HCT116 (cell line): ENCODE data around the gene ATP5F1D. TPM values are rescaled to one million over a fixed set of nuclear protein-coding genes. Genes with fewer than 3 reads are reported as not detected.

Source experiments
- ATAC-seq: fragments of 200-7000 bp; cut with Tn5 transposase; 2 replicates; pipeline ENCODE4 v1.9.1; 2020; ENCODE audit warnings: mild to moderate bottlenecking, moderate library complexity
- BruUV-seq: library from RNA; stranded (reverse); fragments of 400-500 nt; replicated peaks from 2 replicates; lab custom pipeline; 2021; lab: Mats Ljungman, UMichigan
- CTCF ChIA-PET: fragments of 300-600 bp; sonication (Branson Sonifier 250); formaldehyde crosslinking; loops from one replicate; lab custom pipeline; 2021; ENCODE audit warnings: antibody characterized with exemption; lab: Charles Lee
- POLR2A ChIA-PET: fragments of 300-600, 350-600 bp; sonication (Branson Sonifier 250); formaldehyde crosslinking; loops from one replicate; lab custom pipeline; 2021; ENCODE audit warnings: antibody characterized with exemption; lab: Charles Lee
- RAD21 ChIA-PET, 2 experiments: fragments of 300-600 bp; sonication (Branson Sonifier 250); formaldehyde crosslinking; loops; one replicate each; lab custom pipeline; 2023; ENCODE audit warnings: low total read pairs in 2 of 2; ENCODE audit not compliant: uncharacterized antibody in 2 of 2, unreplicated experiment in 2 of 2, low non-redundant PET in 1 of 2; lab: Charles Lee
- DNase-seq: peaks from one replicate; pipeline ENCODE4 v3.0.0-alpha.2; 2010; ENCODE audit warnings: low read depth, low spot score
- H2AFZ ChIP-seq: fragments of 200-600 bp; shearing (Covaris generic), sonication (generic); 2 replicates; pipeline ENCODE4 v1.6.1; 2017; ENCODE audit warnings: low read depth, mixed run types, mixed read lengths, antibody characterized with exemption, low read length; ENCODE audit not compliant: poor library complexity, severe bottlenecking
- H3K27ac ChIP-seq: 2 replicates; pipeline ENCODE4 v1.5.1; 2012; ENCODE audit warnings: low read depth, low read length
- H3K27me3 ChIP-seq: fragments of 200-600 bp; sonication (generic); 2 replicates; pipeline ENCODE4 v1.6.1; 2016; ENCODE audit warnings: mixed run types, low read length, mixed read lengths; ENCODE audit not compliant: insufficient read depth
- H3K36me3 ChIP-seq, 2 experiments: fragments of 200-500 bp in 1 of 2; fragments of 200-600 bp in 1 of 2; sonication (Bioruptor generic) in 1 of 2; sonication (generic) in 1 of 2; 2 replicates each; pipeline versions ENCODE4 v1.5.1 to v1.6.1; 2014 to 2016; ENCODE audit warnings: low read length in 2 of 2, inconsistent platforms in 1 of 2, mixed read lengths in 1 of 2, mixed run types in 1 of 2; ENCODE audit not compliant: insufficient read depth in 2 of 2, control insufficient read depth in 1 of 2
- H3K4me1 ChIP-seq, 2 experiments: fragments of 200-600 bp in 1 of 2; sonication (generic) in 1 of 2; 2 replicates each; pipeline versions ENCODE4 v1.5.1 to v1.6.1; 2012 to 2017; ENCODE audit warnings: low read length in 2 of 2, inconsistent platforms in 1 of 2, mild to moderate bottlenecking in 1 of 2, mixed read lengths in 1 of 2, mixed run types in 1 of 2, moderate library complexity in 1 of 2; ENCODE audit not compliant: insufficient read depth in 2 of 2, control insufficient read depth in 1 of 2
- H3K4me2 ChIP-seq: fragments of 200-600 bp; sonication (generic); 2 replicates; pipeline ENCODE4 v1.6.1; 2017; ENCODE audit warnings: mixed run types, low read length, mixed read lengths
- H3K4me3 ChIP-seq, 2 experiments: fragments of 200-600 bp in 1 of 2; sonication (generic) in 1 of 2; replicated peaks in 1 of 2; 2 replicates each; pipeline ENCODE4 v1.5.1; 2011 to 2016; ENCODE audit warnings: low read length in 2 of 2, control low read depth in 1 of 2, low read depth in 1 of 2, mild to moderate bottlenecking in 1 of 2, mixed read lengths in 1 of 2, mixed run types in 1 of 2
- H3K79me2 ChIP-seq: fragments of 200-600 bp; sonication (generic); 2 replicates; pipeline ENCODE4 v1.6.1; 2017; ENCODE audit warnings: mild to moderate bottlenecking, mixed run types, low read length, moderate library complexity, mixed read lengths; ENCODE audit not compliant: insufficient read depth
- H3K9ac ChIP-seq: fragments of 200-600 bp; sonication (generic); 2 replicates; pipeline ENCODE4 v1.6.1; 2016; ENCODE audit warnings: low read length, mixed read lengths
- H3K9me2 ChIP-seq: fragments of 200-600 bp; sonication (generic), shearing (Covaris generic); 2 replicates; pipeline ENCODE4 v1.6.1; 2017; ENCODE audit warnings: mixed run types, mild to moderate bottlenecking, moderate library complexity; ENCODE audit not compliant: insufficient read depth
- H3K9me3 ChIP-seq, 2 experiments: fragments of 200-500 bp in 1 of 2; fragments of 200-600 bp in 1 of 2; sonication (Bioruptor generic) in 1 of 2; sonication (generic) in 1 of 2; 2 replicates each; pipeline ENCODE4 v1.6.1; 2014 to 2017; ENCODE audit warnings: low read length in 2 of 2, mixed read lengths in 2 of 2, inconsistent platforms in 1 of 2, low read depth in 1 of 2, mild to moderate bottlenecking in 1 of 2, mixed run types in 1 of 2, moderate library complexity in 1 of 2; ENCODE audit not compliant: control insufficient read depth in 1 of 2, insufficient read depth in 1 of 2
- H4K20me1 ChIP-seq: fragments of 200-600 bp; sonication (generic), shearing (Covaris generic); 2 replicates; pipeline ENCODE4 v1.6.1; 2017; ENCODE audit warnings: mixed run types, mild to moderate bottlenecking, moderate library complexity; ENCODE audit not compliant: insufficient read depth
- EGR1 ChIP-seq: IDR thresholded peaks from 2 replicates; pipeline ENCODE4 v1.6.1; 2012; ENCODE audit warnings: low read depth
- ELF1 ChIP-seq: IDR thresholded peaks from 2 replicates; pipeline ENCODE4 v1.6.1; 2012; ENCODE audit warnings: low read depth, borderline replicate concordance
- FOSL1 ChIP-seq: IDR thresholded peaks from 2 replicates; pipeline ENCODE4 v1.6.1; 2012; ENCODE audit warnings: low read depth
- POLR2AphosphoS5 ChIP-seq: IDR thresholded peaks from 2 replicates; pipeline ENCODE4 v1.6.1; 2011; ENCODE audit warnings: mild to moderate bottlenecking, low read depth, low read length, moderate library complexity
- intact Hi-C: fragments of 100-400 bp; cut with micrococcal nuclease; formaldehyde crosslinking; loops from 2 replicates; pipeline ENCODE4 v1.10.0; 2022
- total RNA-seq: library from RNA; stranded (reverse); gene quantifications from one replicate; pipeline ENCODE4 v1.2.1, GENCODE V29; 2021; ENCODE audit not compliant: unreplicated experiment
- TF ChIP-seq, protein P1 (sequence below): IDR thresholded peaks from 2 replicates; pipeline ENCODE4 v1.6.1; 2011; ENCODE audit warnings: mild to moderate bottlenecking, low read length, moderate library complexity; ENCODE audit not compliant: insufficient replicate concordance; ENCODE audit errors: extremely low read depth

ATP5F1D gene
- total RNA-seq, 1 experiment from 2014 or later = 428 TPM

GRCh38 chr19:1244693-1245451 is 3.3 kb downstream of the ATP5F1D start:
- H2AFZ ChIP-seq = no peak overlapping the region
- H3K27me3 ChIP-seq = no peaks in the 10 kb centered on the region
- no TSS peak for BruUV-seq
- H3K27ac ChIP-seq = peak overlapping the region; percentile 100
- H3K9me2 ChIP-seq = no peaks in the 10 kb centered on the region
- no peak for DNase-seq
- POLR2A ChIA-PET = interaction anchor here (0.7 to 5.3 kb wide), 12 partner anchors 8 to 216 kb away, joined by 3 to 139 read pairs (median 4); partner anchors contain the start of genes CIRBP and FAM174C
- TF ChIP-seq ELF1 (no peak), POLR2AphosphoS5 (peak; percentile 29; the same call in 1 of the 2 replicates), EGR1 (no peak)
- no peaks in the 10 kb centered on the region for H3K9me3 ChIP-seq
- CTCF ChIA-PET = interaction anchor here (0.7 to 5.2 kb wide), 25 partner anchors 8 to 552 kb away, joined by 3 to 325 read pairs (median 4); partner anchors contain the start of genes ABCA7, CIRBP, CNN2 and FAM174C
- peaks cover 0 to 16% of the 10 kb centered on the region in 2 experiments; a peak in 2 of 4 replicates for H3K36me3 ChIP-seq
- H4K20me1 ChIP-seq = peaks cover 13% of the 10 kb centered on the region; the same call in 1 of the 2 replicates
- RAD21 ChIA-PET = interaction anchor here (0.7 to 2.1 kb wide), 8 partner anchors 8 to 29 kb away, joined by 4 to 51 read pairs (median 10); partner anchors contain the start of gene CIRBP (in 2 of the 2)
- H3K4me2 ChIP-seq = peak overlapping the region; percentile 98
- ATAC-seq = no peak
- H3K4me3 ChIP-seq = peak overlapping the region in 1 of 2 experiments; percentile 12; a peak in 1 of 4 replicates
- intact Hi-C loops = loop anchor here (1.0 to 10.0 kb wide), 4 partner anchors 21 to 450 kb away; partner anchors contain the start of genes CNN2, GPX4, PTBP1 and RNU6-2
- H3K79me2 ChIP-seq = peaks cover 47% of the 10 kb centered on the region
- H3K4me1 ChIP-seq = peaks cover 53 to 68% of the 10 kb centered on the region in 2 experiments
- H3K9ac ChIP-seq = peak overlapping the region; percentile 99

DNA sequence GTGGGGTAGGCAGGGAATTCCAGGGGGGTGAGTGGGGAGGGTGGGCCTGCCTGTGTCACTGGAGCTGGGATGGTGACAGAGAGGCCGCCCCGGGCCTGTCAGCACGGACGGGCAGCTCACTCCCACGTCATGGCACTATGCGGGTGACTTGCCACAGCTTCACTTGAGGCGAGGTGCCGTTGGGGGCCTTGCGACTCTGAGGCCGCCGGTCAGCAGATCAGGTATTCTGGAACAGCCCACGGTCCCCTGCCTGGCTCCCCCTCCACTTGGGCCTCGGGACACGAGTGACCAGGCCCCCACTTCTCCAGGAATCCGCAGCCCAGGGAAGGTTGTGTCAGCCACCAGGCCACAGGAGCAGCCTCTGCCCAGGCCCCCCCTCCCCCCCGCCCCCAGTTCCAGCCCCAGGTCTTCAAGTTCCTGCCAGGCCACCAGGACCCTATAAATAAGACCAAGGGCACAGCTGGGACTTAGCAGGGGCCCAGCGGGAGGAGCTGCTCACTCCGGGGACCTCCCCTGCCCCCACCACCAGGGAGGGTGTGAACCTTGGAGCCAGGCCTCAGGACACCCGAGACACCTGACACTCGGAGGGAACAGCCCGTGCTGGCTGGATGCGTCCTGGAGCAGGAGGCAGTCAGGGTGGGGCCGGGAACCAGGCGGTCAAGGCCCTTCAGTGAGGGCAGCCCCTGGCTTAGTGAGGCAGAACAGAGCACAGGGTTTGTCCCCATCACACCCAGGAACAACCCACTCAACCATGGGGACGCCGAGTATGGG is 4.1 kb downstream of the ATP5F1D start:
- H2AFZ ChIP-seq = no peak overlapping the region
- no peaks in the 10 kb centered on the region for H3K27me3 ChIP-seq
- intact Hi-C loops = loop anchor here (10.0 kb wide), 2 partner anchors 221 to 451 kb away; partner anchors contain the start of genes CNN2, PTBP1, RNU6-2 and TMEM259
- H3K4me2 ChIP-seq = peak overlapping the region; percentile 98
- peak overlapping the region; percentile 100 for H3K27ac ChIP-seq
- peak overlapping the region; percentile 99 for H3K9ac ChIP-seq
- ChIA-PET CTCF (interaction anchor here (1.2 to 5.2 kb wide), 6 partner anchors 15 to 137 kb away, joined by 3 to 325 read pairs (median 6); partner anchors contain the start of gene CIRBP), POLR2A (interaction anchor here (0.7 to 5.3 kb wide), 5 partner anchors 16 to 165 kb away, joined by 3 to 139 read pairs (median 12); partner anchors contain the start of gene CIRBP)
- DNase-seq = no peak
- H3K79me2 ChIP-seq = peaks cover 49% of the 10 kb centered on the region
- peaks cover 13% of the 10 kb centered on the region; the same call in 1 of the 2 replicates for H4K20me1 ChIP-seq
- no peak overlapping the region for H3K4me3 ChIP-seq
- no TSS peak for BruUV-seq
- peaks cover 0 to 17% of the 10 kb centered on the region in 2 experiments; a peak in 3 of 4 replicates for H3K36me3 ChIP-seq
- no peak for ATAC-seq
- TF ChIP-seq FOSL1 = no peak
- TF ChIP-seq, protein P1, sequence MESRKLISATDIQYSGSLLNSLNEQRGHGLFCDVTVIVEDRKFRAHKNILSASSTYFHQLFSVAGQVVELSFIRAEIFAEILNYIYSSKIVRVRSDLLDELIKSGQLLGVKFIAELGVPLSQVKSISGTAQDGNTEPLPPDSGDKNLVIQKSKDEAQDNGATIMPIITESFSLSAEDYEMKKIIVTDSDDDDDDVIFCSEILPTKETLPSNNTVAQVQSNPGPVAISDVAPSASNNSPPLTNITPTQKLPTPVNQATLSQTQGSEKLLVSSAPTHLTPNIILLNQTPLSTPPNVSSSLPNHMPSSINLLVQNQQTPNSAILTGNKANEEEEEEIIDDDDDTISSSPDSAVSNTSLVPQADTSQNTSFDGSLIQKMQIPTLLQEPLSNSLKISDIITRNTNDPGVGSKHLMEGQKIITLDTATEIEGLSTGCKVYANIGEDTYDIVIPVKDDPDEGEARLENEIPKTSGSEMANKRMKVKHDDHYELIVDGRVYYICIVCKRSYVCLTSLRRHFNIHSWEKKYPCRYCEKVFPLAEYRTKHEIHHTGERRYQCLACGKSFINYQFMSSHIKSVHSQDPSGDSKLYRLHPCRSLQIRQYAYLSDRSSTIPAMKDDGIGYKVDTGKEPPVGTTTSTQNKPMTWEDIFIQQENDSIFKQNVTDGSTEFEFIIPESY = no peak
- TF ChIP-seq, all 23 proteins: peak for 0
- H3K9me3 ChIP-seq = no peaks in the 10 kb centered on the region
- peaks cover 52 to 65% of the 10 kb centered on the region in 2 experiments for H3K4me1 ChIP-seq
- RAD21 ChIA-PET = interaction anchor here (1.8 to 2.1 kb wide), 2 partner anchors 20 kb away, joined by 45 to 51 read pairs; no protein-coding TSS in a partner anchor
- no peaks in the 10 kb centered on the region for H3K9me2 ChIP-seq
